ENCODE results near the gene EGR1.

Gene EGR1

GRCh38 chr5:138465261-138466124 lies at the start of gene EGR1:
EGR1 (plus strand) TSS chr5:138465479; CDS start chr5:138465762, 283 bp downstream.
- DNase-seq (ENCODE audit: low spot score) = peak; percentile 96

- DNase-seq (ENCODE audit: low spot score) = no peak
Measured at GRCh38 chr5:138418444-138418843, 46.8 kb upstream of the EGR1 start.

GRCh38 chr5:138425079-138425478 lies 40.2 kb upstream of the EGR1 start:
- DNase-seq (ENCODE audit: low spot score) = no peak

- DNase-seq (ENCODE audit: low spot score) = no peak
Measured at GRCh38 chr5:138435943-138436342, 29.3 kb upstream of the EGR1 start.

GRCh38 chr5:138438003-138438723 lies 27.1 kb upstream of the EGR1 start:
- no peak for DNase-seq (ENCODE audit: low spot score)

- peak; percentile 74 for DNase-seq (ENCODE audit: low spot score)
Measured at GRCh38 chr5:138438724-138439476, 26.4 kb upstream of the EGR1 start, which contains the start of gene REEP2. REEP2 (plus strand) TSS chr5:138439057; CDS start chr5:138439209, 152 bp downstream.

- DNase-seq (ENCODE audit: low spot score) = no peak
Measured at GRCh38 chr5:138439477-138440158, 25.7 kb upstream of the EGR1 start.

GRCh38 chr5:138440159-138441073 lies 24.9 kb upstream of the EGR1 start:
- DNase-seq (ENCODE audit: low spot score) = no peak

GRCh38 chr5:138441221-138441620 lies 24.1 kb upstream of the EGR1 start:
- DNase-seq (ENCODE audit: low spot score) = no peak

- no peak for DNase-seq (ENCODE audit: low spot score)
Measured at GRCh38 chr5:138444078-138444773, 21.1 kb upstream of the EGR1 start.

GRCh38 chr5:138444774-138445546 lies 20.3 kb upstream of the EGR1 start:
- no peak for DNase-seq (ENCODE audit: low spot score)

GRCh38 chr5:138445547-138446271 lies 19.6 kb upstream of the EGR1 start:
- no peak for DNase-seq (ENCODE audit: low spot score)

- DNase-seq (ENCODE audit: low spot score) = no peak
Measured at GRCh38 chr5:138448070-138448469, 17.2 kb upstream of the EGR1 start.

- DNase-seq (ENCODE audit: low spot score) = no peak
Measured at GRCh38 chr5:138448481-138449398, 16.5 kb upstream of the EGR1 start.

- DNase-seq (ENCODE audit: low spot score) = peak; percentile 83
Measured at GRCh38 chr5:138449501-138450239, 15.6 kb upstream of the EGR1 start.

GRCh38 chr5:138450971-138451370 lies 14.3 kb upstream of the EGR1 start:
- no peak for DNase-seq (ENCODE audit: low spot score)

- DNase-seq (ENCODE audit: low spot score) = no peak
Measured at GRCh38 chr5:138452720-138453119, 12.6 kb upstream of the EGR1 start.

All from SW480 (cell line).